HepG2 (cell line): ENCODE measurements around the gene SYCP2L. TPM values are rescaled to one million over a fixed set of nuclear protein-coding genes. Genes with fewer than 3 reads are reported as not detected.

Experiments
- ATAC-seq: fragments of 200-7000 bp; cut with Tn5 transposase; 3 replicates; pipeline ENCODE4 v1.9.1; 2020; ENCODE audit warnings: mild to moderate bottlenecking, moderate library complexity
- BruUV-seq: library from RNA; stranded (reverse); fragments of 400-500 nt; replicated peaks from 2 replicates; lab custom pipeline; 2021; lab: Mats Ljungman, UMichigan
- CTCF ChIA-PET: fragments of 300-600 bp; formaldehyde crosslinking; extraction: SDS; loops from one replicate; lab custom pipeline; 2021; ENCODE audit warnings: low total read pairs, inconsistent platforms, low intra/inter-chr PET ratio; lab: Yijun Ruan, JAX
- POLR2A ChIA-PET: fragments of 350-600 bp; sonication (Branson Sonifier 250); formaldehyde crosslinking; loops from one replicate; lab custom pipeline; 2020; ENCODE audit warnings: antibody characterized with exemption, inconsistent platforms; lab: Yijun Ruan, JAX
- DNase-seq: peaks from one replicate; pipeline ENCODE4 v3.0.0-alpha.2; 2015; ENCODE audit warnings: low spot score
- FAIRE-seq: peaks from 3 replicates; lab custom pipeline; 2011; peaks lifted over from hg19 to GRCh38; lab: Jason Lieb, UNC
- H2AFZ ChIP-seq: one replicate; pipeline ENCODE4 v1.6.1; 2011; ENCODE audit warnings: low read length, inconsistent platforms
- H3K27ac ChIP-seq: fragments of 300-600 bp; 3 replicates; pipeline ENCODE4 v1.8.0; 2011; ENCODE audit warnings: mixed run types, mild to moderate bottlenecking, mixed read lengths, low read length, inconsistent platforms; ENCODE audit not compliant: insufficient read depth; ENCODE audit errors: extremely low read length
- H3K27me3 ChIP-seq, 2 experiments: fragments of 200-600 bp in 1 of 2; 2 replicates in 1 of 2; 3 replicates in 1 of 2; pipeline versions ENCODE4 v1.6.0 to v1.8.0; 2011; ENCODE audit warnings: low read length in 2 of 2, mild to moderate bottlenecking in 2 of 2, moderate library complexity in 2 of 2, inconsistent platforms in 1 of 2; ENCODE audit not compliant: insufficient read depth in 2 of 2, control insufficient read depth in 1 of 2
- H3K36me3 ChIP-seq, 2 experiments: fragments of 200-600 bp in 1 of 2; replicated peaks in 1 of 2; 2 replicates in 1 of 2; 3 replicates in 1 of 2; pipeline versions ENCODE4 v1.5.1 to v1.8.0; 2011; ENCODE audit warnings: low read length in 2 of 2, inconsistent platforms in 1 of 2; ENCODE audit not compliant: insufficient read depth in 2 of 2, control insufficient read depth in 1 of 2
- H3K4me1 ChIP-seq: 2 replicates; pipeline ENCODE4 v1.5.1; 2012; ENCODE audit warnings: low read length, inconsistent platforms; ENCODE audit not compliant: insufficient read depth
- H3K4me2 ChIP-seq: 2 replicates; pipeline ENCODE4 v1.6.0; 2011; ENCODE audit warnings: low read depth, low read length, inconsistent platforms
- H3K4me3 ChIP-seq, 3 experiments: fragments of 200-600 bp in 1 of 3; sonication (generic), shearing (Covaris generic) in 1 of 3; replicated peaks in 1 of 3; 2 replicates each; pipeline ENCODE4 v1.5.1; 2011 to 2016; ENCODE audit warnings: low read length in 3 of 3, inconsistent platforms in 2 of 3, low read depth in 2 of 3, mild to moderate bottlenecking in 2 of 3, control low read depth in 1 of 3, mixed read lengths in 1 of 3; ENCODE audit not compliant: insufficient read depth in 1 of 3
- H3K79me2 ChIP-seq: one replicate; pipeline ENCODE4 v1.6.1; 2011; ENCODE audit warnings: low read length, inconsistent platforms; ENCODE audit not compliant: insufficient read depth
- H3K9ac ChIP-seq: 2 replicates; pipeline ENCODE4 v1.6.0; 2011; ENCODE audit warnings: mild to moderate bottlenecking, low read depth, low read length, inconsistent platforms; ENCODE audit not compliant: insufficient read depth
- H3K9me3 ChIP-seq: 2 replicates; pipeline ENCODE4 v1.5.1; 2012; ENCODE audit warnings: mild to moderate bottlenecking, low read length
- H4K20me1 ChIP-seq: 2 replicates; pipeline ENCODE4 v1.6.0; 2011; ENCODE audit warnings: inconsistent platforms, mild to moderate bottlenecking, low read length, moderate library complexity; ENCODE audit not compliant: insufficient read depth
- ARNT ChIP-seq: fragments of 450-650 bp; IDR thresholded peaks from 2 replicates; pipeline ENCODE4 v1.6.1; 2017
- EED ChIP-seq: sonication (generic); formaldehyde crosslinking; IDR thresholded peaks from 2 replicates; pipeline ENCODE4 v1.5.0; 2020; ENCODE audit warnings: mild to moderate bottlenecking, missing genetic modification reagents
- EZH2 ChIP-seq: conservative IDR thresholded peaks from 2 replicates; pipeline ENCODE4 v1.6.1; 2012; ENCODE audit warnings: mild to moderate bottlenecking, low read depth, low read length, moderate library complexity
- MEIS2 ChIP-seq: sonication (generic); formaldehyde crosslinking; IDR thresholded peaks from 2 replicates; pipeline ENCODE4 v1.9.0; 2021; ENCODE audit warnings: mild to moderate bottlenecking, missing genetic modification reagents
- MXI1 ChIP-seq: IDR thresholded peaks from 3 replicates; pipeline ENCODE4 v1.6.1; 2012; ENCODE audit warnings: low read depth, low read length, inconsistent platforms, borderline replicate concordance
- MZF1 ChIP-seq: sonication (generic); formaldehyde crosslinking; IDR thresholded peaks from 2 replicates; pipeline ENCODE4 v1.8.1; 2023; ENCODE audit warnings: mild to moderate bottlenecking, missing genetic modification reagents, borderline replicate concordance
- NFRKB ChIP-seq: fragments of 450-650 bp; IDR thresholded peaks from 2 replicates; pipeline ENCODE4 v1.6.1; 2017
- POLR2AphosphoS2 ChIP-seq: IDR thresholded peaks from 2 replicates; pipeline ENCODE4 v1.6.1; 2011; ENCODE audit warnings: low read depth, low read length, improper control_type of control experiment
- PRDM10 ChIP-seq: sonication (generic); formaldehyde crosslinking; IDR thresholded peaks from 2 replicates; pipeline ENCODE4 v1.4.0; 2020; ENCODE audit warnings: low read depth, missing genetic modification reagents
- YEATS2 ChIP-seq: sonication (generic); formaldehyde crosslinking; IDR thresholded peaks from 2 replicates; pipeline ENCODE4 v1.4.0; 2020; ENCODE audit warnings: missing genetic modification reagents, borderline replicate concordance
- ZKSCAN8 ChIP-seq: IDR thresholded peaks from 2 replicates; pipeline ENCODE4 v1.6.1; 2016; ENCODE audit warnings: borderline replicate concordance, missing genetic modification reagents, missing compliant biosample characterization
- WGBS: methylation state at CpG from one replicate; pipeline ENCODE4 v1.1.6; 2017; ENCODE audit warnings: low lambda C conversion rate; 5-methylcytosine and 5-hydroxymethylcytosine counted together
- in situ Hi-C: cut with HindIII; loops from 2 replicates; pipeline ENCODE4 v1.10.0; 2017; ENCODE audit warnings: low pct_unique_long_range_greater_than_20kb; ENCODE audit not compliant: extremely low pct_ligation_motif_present
- intact Hi-C: fragments of 100-400 bp; cut with micrococcal nuclease; formaldehyde crosslinking; loops from one replicate; pipeline ENCODE4 v1.10.0; 2022; ENCODE audit not compliant: unreplicated experiment
- polyA plus RNA-seq, 8 experiments: library from polyadenylated mRNA; depleted of rRNA in 3 of 8; stranded (reverse) in 7 of 8; unstranded in 1 of 8; fragments of >200 nt; fragmentation: Illumina TruSeq in 4 of 8; extraction: Trizol in 4 of 8; gene quantifications; 2 replicates each; pipeline versions ENCODE4 v1.2.1 to v1.2.3, GENCODE V29; 2011 to 2016; ENCODE audit warnings: low read depth in 4 of 8, missing spikeins in 1 of 8, mixed read lengths in 1 of 8; ENCODE audit not compliant: insufficient read depth in 1 of 8
- total RNA-seq, 5 experiments: library from RNA; depleted of rRNA; stranded (reverse); fragments of >200 nt; fragmentation: Illumina TruSeq; extraction: Trizol; gene quantifications; 2 replicates each; pipeline ENCODE4 v1.2.3, GENCODE V29; 2016; ENCODE audit warnings: low read depth in 1 of 5
- TF ChIP-seq, protein P1 (sequence below): sonication (generic); formaldehyde crosslinking; IDR thresholded peaks from 2 replicates; pipeline ENCODE4 v1.4.0; 2020; ENCODE audit warnings: missing genetic modification reagents

Gene SYCP2L
- total and polyA plus RNA-seq, 2 of the 13 experiments (the other 11 are each of a cell fraction or from before 2014, with no cell fraction given): 0.22 to 0.54 TPM

DNA sequence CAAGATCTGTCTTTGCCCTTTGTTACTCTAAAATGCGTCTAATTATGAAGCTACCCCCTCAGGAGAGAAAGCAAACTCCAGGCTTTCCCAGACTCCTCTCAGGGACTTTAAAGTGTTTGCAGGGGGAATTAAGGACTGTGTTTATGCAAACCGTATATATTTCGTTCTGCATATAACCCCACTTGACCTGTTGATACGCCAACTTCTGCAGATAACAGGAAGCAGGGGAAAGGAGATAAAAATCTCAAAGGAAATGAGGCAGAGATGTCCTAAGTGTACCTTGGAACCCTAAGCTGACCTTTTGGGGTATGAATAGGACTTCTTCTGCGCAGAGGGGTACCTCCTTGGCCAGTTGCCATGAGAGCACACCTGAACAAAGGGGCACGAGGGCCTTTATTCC is 8.1 kb downstream of the SYCP2L start:
- CTCF ChIA-PET: no interaction called here
- POLR2A ChIA-PET: no interaction called here

GRCh38 chr6:10896691-10897090 is 9.8 kb downstream of the SYCP2L start:
- no TSS peak for BruUV-seq
- H3K36me3 ChIP-seq: no peaks in the 10 kb centered on the region
- H4K20me1 ChIP-seq: no peaks in the 10 kb centered on the region
- no peaks in the 10 kb centered on the region for H3K9me3 ChIP-seq
- H3K4me2 ChIP-seq: no peak overlapping the region
- no peak for TF ChIP-seq MXI1
- TF ChIP-seq POLR2AphosphoS2: no peak
- TF ChIP-seq YEATS2 (CRISPR knock-in tag): no peak
- TF ChIP-seq EZH2: no peak
- TF ChIP-seq NFRKB: no peak
- no peak for TF ChIP-seq EED (CRISPR knock-in tag)
- no peak for TF ChIP-seq MEIS2
- TF ChIP-seq PRDM10 (CRISPR knock-in tag): no peak
- no peak for TF ChIP-seq ZKSCAN8
- TF ChIP-seq, protein P1, sequence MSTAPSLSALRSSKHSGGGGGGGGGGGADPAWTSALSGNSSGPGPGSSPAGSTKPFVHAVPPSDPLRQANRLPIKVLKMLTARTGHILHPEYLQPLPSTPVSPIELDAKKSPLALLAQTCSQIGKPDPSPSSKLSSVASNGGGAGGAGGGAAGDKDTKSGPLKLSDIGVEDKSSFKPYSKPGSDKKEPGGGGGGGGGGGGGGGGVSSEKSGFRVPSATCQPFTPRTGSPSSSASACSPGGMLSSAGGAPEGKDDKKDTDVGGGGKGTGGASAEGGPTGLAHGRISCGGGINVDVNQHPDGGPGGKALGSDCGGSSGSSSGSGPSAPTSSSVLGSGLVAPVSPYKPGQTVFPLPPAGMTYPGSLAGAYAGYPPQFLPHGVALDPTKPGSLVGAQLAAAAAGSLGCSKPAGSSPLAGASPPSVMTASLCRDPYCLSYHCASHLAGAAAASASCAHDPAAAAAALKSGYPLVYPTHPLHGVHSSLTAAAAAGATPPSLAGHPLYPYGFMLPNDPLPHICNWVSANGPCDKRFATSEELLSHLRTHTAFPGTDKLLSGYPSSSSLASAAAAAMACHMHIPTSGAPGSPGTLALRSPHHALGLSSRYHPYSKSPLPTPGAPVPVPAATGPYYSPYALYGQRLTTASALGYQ (CRISPR knock-in tag): no peak
- TF ChIP-seq ARNT: no peak
- no peaks in the 10 kb centered on the region for H3K4me1 ChIP-seq
- ATAC-seq (no peak), FAIRE-seq (no peak), DNase-seq (no peak)
- H3K27me3 ChIP-seq: peaks cover 0 to 10% of the 10 kb centered on the region in 2 experiments; a peak in 3 of 5 replicates
- in situ Hi-C loops: no loop called here
- no peak overlapping the region for H3K4me3 ChIP-seq
- ChIA-PET CTCF (no interaction called here), POLR2A (no interaction called here)
- H3K9ac ChIP-seq: no peak overlapping the region
- H3K79me2 ChIP-seq: no peaks in the 10 kb centered on the region
- WGBS: 20% methylated on average over 3 of the region's 3 CpGs
- H2AFZ ChIP-seq: no peak overlapping the region
- no peak overlapping the region for H3K27ac ChIP-seq
- intact Hi-C loops: no loop called here

More for the DNA sequence above, 8.1 kb downstream of the SYCP2L start:
- Histone ChIP-seq H4K20me1 (no peaks in the 10 kb centered on the region), H3K9ac (no peak overlapping the region), H3K27me3 (peaks cover 0 to 10% of the 10 kb centered on the region in 2 experiments; a peak in 3 of 5 replicates), H3K79me2 (no peaks in the 10 kb centered on the region), H3K9me3 (no peaks in the 10 kb centered on the region), H3K27ac (no peak overlapping the region), H2AFZ (no peak overlapping the region), H3K4me2 (no peak overlapping the region), H3K4me3 (no peak overlapping the region), H3K36me3 (no peaks in the 10 kb centered on the region), H3K4me1 (no peaks in the 10 kb centered on the region)
- FAIRE-seq (no peak), DNase-seq (no peak), ATAC-seq (no peak)
- no TSS peak for BruUV-seq
- intact Hi-C loops (no loop called here), in situ Hi-C loops (no loop called here)
- TF ChIP-seq MZF1 (CRISPR knock-in tag): no peak
- 8% methylated on average over 6 of the region's 6 CpGs for WGBS
